ENCODE measurements around the gene VAV3.
A peak's percentile ranks its signal among the peaks of the same experiment; 100 is the strongest.

Gene VAV3

DNA sequence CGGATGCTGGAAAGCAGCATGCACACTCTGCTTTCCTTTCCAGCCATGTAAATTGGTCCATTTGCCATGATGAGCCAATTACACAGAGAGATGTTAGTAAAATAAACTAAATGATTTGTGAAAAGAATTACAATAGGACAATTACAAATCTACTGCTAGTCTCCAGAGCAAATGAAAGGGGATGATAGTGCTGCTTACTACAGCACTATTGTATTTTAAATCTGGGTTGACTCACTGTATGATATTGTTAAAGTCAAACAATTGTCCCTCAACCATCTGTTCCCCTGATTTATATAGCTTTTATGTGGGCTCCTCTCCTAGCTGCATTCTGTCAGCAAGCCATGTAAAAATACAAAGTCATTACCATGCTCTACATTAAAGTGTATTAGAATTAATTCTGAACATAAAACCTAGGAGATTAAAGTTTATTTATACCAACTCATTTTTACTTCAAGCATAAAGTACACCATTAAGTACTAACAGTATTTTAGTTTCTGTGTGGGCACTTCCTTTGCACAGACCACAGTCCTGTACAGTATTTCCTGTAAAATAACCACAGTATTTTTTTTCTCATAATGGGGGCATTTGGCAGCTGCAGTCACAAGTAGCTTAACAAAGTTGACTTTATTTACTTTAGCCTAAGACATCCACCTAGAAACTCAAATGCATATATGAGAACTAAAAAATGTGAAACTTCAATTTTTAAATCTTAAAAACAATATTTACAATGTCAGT is 135.8 kb downstream of the VAV3 start:
- peak; percentile 11 to 15 for DNase-seq (ENCODE audit: low read depth in 2 of 2)
- no peak overlapping the region for H3K4me3 ChIP-seq (replicated peaks in 1 of 2; ENCODE audit: low read depth in 2 of 2, low read length in 2 of 2)

DNA sequence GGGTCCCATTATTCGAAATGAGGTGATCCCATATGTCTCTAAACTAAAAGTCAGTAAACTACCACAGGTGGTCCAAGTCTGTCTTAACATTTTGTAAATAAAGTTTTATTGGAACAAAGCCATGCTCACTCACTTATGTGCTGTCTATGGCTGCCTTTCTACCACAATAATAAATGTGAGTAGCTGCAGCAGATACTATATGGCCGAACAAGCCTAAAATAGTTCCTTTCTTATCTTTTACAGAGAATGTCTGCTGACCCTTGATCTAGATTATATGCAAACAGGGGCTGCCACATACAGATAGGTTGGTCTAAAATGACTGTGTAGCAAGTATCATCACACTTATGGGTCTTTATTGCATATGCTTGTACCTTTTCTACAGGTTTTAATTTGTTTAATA is 140.0 kb downstream of the VAV3 start:
- no peak for DNase-seq (ENCODE audit: low read depth in 2 of 2)
- TF ChIP-seq, protein P1, sequence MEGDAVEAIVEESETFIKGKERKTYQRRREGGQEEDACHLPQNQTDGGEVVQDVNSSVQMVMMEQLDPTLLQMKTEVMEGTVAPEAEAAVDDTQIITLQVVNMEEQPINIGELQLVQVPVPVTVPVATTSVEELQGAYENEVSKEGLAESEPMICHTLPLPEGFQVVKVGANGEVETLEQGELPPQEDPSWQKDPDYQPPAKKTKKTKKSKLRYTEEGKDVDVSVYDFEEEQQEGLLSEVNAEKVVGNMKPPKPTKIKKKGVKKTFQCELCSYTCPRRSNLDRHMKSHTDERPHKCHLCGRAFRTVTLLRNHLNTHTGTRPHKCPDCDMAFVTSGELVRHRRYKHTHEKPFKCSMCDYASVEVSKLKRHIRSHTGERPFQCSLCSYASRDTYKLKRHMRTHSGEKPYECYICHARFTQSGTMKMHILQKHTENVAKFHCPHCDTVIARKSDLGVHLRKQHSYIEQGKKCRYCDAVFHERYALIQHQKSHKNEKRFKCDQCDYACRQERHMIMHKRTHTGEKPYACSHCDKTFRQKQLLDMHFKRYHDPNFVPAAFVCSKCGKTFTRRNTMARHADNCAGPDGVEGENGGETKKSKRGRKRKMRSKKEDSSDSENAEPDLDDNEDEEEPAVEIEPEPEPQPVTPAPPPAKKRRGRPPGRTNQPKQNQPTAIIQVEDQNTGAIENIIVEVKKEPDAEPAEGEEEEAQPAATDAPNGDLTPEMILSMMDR (IDR thresholded peaks at IDR 0.05; ENCODE audit: low read depth, low read length): no peak
- no peak overlapping the region for H3K4me3 ChIP-seq (replicated peaks in 1 of 2; ENCODE audit: low read depth in 2 of 2, low read length in 2 of 2)

More for the DNA sequence above, 135.8 kb downstream of the VAV3 start:
- TF ChIP-seq, protein P1 (IDR thresholded peaks at IDR 0.05; ENCODE audit: low read depth, low read length): no peak

DNA sequence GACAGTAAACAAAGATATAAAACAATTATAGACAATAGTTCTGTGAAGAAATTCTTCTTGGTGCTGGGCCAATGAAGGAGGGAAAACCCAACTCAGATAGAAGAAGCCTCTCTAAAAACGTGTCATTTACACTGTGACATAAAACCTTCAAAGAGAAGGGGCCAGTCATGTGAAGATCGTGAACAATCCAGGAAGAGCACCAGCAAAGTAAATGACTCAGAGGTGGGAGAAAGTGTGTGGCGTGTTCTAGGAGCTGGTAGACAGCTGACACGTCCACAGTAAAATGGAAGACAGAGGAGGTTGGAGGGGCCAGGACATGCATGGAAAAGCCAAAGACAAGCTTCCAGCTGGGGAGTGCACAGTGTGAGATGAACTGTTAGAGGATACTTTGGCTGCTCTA is 143.6 kb downstream of the VAV3 start:
- no peak for DNase-seq (ENCODE audit: low read depth in 2 of 2)
- H3K4me3 ChIP-seq (replicated peaks in 1 of 2; ENCODE audit: low read depth in 2 of 2, low read length in 2 of 2): no peak overlapping the region
- TF ChIP-seq, protein P1 (IDR thresholded peaks at IDR 0.05; ENCODE audit: low read depth, low read length): no peak

DNA sequence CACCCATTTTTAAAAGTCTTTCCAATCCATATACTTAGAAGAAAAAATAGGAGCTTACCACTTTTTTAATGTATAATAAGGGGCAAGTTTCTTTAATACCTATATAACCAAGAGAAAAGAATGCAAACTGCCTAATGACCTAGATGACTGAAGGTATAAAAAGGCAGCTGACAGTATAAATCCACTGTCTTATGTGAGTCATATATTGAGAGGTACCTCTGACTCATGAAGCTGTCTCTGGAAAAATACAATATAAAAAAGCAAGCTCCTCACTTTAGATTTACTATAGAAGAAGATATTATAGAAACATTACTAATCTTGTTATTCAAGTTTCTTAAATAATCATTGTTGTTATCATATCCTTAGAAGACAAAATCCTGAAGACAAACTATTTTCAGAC is 144.2 kb downstream of the VAV3 start:
- no peak overlapping the region for H3K4me3 ChIP-seq (replicated peaks in 1 of 2; ENCODE audit: low read depth in 2 of 2, low read length in 2 of 2)
- DNase-seq (ENCODE audit: low read depth in 2 of 2): peak in 1 of 2 donors; percentile 11
- TF ChIP-seq, protein P1 (IDR thresholded peaks at IDR 0.05; ENCODE audit: low read depth, low read length): no peak

DNA sequence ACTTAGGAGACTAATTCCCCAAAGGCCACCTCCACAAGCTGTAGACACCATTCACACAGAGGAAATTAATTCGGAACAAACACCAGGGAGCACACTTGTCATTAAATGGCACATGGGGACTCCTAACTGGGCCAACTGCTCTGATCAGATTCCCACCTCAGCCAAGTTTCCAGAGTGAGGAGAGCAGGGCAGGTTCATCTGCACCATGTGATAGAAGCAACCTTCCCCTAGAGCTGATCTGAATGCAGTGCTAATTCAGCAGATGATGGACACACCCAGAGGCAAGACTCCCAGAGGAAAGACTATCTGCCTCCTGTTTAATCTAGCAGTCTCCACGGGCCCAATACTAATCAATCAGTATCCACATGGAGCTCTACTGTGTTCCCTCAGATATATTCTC is 147.0 kb downstream of the VAV3 start:
- TF ChIP-seq, protein P1 (IDR thresholded peaks at IDR 0.05; ENCODE audit: low read depth, low read length): no peak
- H3K4me3 ChIP-seq (replicated peaks in 1 of 2; ENCODE audit: low read depth in 2 of 2, low read length in 2 of 2): no peak overlapping the region
- no peak for DNase-seq (ENCODE audit: low read depth in 2 of 2)

DNA sequence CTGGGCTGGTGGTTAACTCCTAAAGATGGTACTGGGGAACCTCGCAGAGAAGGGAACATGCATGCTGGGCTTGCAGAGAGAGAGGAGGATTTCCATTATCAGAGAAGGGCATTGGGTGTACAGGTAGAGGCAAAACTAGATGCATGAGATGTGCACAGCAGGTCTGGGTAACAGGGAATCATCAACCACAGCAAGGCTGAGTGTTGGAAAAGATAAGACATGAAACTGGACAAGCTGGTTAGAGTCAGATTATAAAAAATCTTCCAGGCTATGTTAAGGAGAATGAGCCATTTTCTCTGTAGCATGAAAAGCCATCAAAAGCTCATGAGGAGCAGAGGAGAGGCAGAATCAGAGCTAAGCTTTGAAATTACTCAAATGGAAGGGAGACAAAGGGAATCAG is 147.8 kb downstream of the VAV3 start:
- no peak for DNase-seq (ENCODE audit: low read depth in 2 of 2)
- H3K4me3 ChIP-seq (replicated peaks in 1 of 2; ENCODE audit: low read depth in 2 of 2, low read length in 2 of 2): no peak overlapping the region
- TF ChIP-seq, protein P1 (IDR thresholded peaks at IDR 0.05; ENCODE audit: low read depth, low read length): no peak
